A549 (cell line): ENCODE measurements around the gene UBAP2.

Experiments used
- JUN ChIP-seq, 2 experiments: fragments of >200 bp; sonication (Bioruptor Twin); formaldehyde crosslinking; IDR thresholded peaks; 2 replicates in 1 of 2; 3 replicates in 1 of 2; pipeline ENCODE4 v1.6.1; 2016 to 2017
- POLR2A ChIP-seq: IDR thresholded peaks from 2 replicates; pipeline ENCODE4 v1.6.1; 2012; ENCODE audit warnings: mild to moderate bottlenecking, low read length
- RNF2 ChIP-seq: fragments of 200-600 bp; sonication (generic); IDR thresholded peaks from 2 replicates; pipeline ENCODE4 v1.6.1; 2016; ENCODE audit warnings: low read depth, mild to moderate bottlenecking, antibody characterized with exemption, moderate library complexity, borderline replicate concordance
- SMC3 ChIP-seq: fragments of >200 bp; sonication (Bioruptor Twin); formaldehyde crosslinking; IDR thresholded peaks from 3 replicates; pipeline ENCODE4 v1.6.1; 2018; ENCODE audit warnings: inconsistent platforms
- TF ChIP-seq, protein P1 (sequence below): fragments of 200-600 bp; sonication (generic); IDR thresholded peaks from 2 replicates; pipeline ENCODE4 v1.6.1; 2016; ENCODE audit warnings: antibody characterized with exemption, mild to moderate bottlenecking, moderate library complexity
- TF ChIP-seq, protein P2 (sequence below): fragments of >200 bp; sonication (Bioruptor Twin); formaldehyde crosslinking; IDR thresholded peaks from 3 replicates; pipeline ENCODE4 v1.5.1; 2016

DNA sequence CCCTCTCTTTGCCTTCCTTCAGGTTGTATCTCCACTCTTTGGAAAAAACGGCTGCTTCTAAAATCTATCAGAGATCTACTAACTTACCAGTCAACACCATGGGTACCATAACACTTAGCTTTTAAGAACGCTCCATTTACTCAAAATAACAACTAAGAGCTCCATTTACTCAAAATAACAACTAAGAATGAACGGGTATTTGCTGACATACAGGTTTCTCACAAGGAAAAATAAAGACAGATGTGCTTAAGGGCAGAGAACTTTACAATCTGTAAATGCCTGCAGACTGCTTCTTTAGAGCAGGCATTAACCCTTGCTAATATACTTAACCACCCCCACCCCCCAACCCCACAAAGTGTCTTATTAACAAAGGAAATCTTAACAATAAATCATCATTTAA lies 2.8 kb downstream of the UBAP2 start:
- TF ChIP-seq, protein P1, sequence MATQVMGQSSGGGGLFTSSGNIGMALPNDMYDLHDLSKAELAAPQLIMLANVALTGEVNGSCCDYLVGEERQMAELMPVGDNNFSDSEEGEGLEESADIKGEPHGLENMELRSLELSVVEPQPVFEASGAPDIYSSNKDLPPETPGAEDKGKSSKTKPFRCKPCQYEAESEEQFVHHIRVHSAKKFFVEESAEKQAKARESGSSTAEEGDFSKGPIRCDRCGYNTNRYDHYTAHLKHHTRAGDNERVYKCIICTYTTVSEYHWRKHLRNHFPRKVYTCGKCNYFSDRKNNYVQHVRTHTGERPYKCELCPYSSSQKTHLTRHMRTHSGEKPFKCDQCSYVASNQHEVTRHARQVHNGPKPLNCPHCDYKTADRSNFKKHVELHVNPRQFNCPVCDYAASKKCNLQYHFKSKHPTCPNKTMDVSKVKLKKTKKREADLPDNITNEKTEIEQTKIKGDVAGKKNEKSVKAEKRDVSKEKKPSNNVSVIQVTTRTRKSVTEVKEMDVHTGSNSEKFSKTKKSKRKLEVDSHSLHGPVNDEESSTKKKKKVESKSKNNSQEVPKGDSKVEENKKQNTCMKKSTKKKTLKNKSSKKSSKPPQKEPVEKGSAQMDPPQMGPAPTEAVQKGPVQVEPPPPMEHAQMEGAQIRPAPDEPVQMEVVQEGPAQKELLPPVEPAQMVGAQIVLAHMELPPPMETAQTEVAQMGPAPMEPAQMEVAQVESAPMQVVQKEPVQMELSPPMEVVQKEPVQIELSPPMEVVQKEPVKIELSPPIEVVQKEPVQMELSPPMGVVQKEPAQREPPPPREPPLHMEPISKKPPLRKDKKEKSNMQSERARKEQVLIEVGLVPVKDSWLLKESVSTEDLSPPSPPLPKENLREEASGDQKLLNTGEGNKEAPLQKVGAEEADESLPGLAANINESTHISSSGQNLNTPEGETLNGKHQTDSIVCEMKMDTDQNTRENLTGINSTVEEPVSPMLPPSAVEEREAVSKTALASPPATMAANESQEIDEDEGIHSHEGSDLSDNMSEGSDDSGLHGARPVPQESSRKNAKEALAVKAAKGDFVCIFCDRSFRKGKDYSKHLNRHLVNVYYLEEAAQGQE = no peak
- TF ChIP-seq POLR2A = no peak
- TF ChIP-seq RNF2 = no peak
- TF ChIP-seq, protein P2, sequence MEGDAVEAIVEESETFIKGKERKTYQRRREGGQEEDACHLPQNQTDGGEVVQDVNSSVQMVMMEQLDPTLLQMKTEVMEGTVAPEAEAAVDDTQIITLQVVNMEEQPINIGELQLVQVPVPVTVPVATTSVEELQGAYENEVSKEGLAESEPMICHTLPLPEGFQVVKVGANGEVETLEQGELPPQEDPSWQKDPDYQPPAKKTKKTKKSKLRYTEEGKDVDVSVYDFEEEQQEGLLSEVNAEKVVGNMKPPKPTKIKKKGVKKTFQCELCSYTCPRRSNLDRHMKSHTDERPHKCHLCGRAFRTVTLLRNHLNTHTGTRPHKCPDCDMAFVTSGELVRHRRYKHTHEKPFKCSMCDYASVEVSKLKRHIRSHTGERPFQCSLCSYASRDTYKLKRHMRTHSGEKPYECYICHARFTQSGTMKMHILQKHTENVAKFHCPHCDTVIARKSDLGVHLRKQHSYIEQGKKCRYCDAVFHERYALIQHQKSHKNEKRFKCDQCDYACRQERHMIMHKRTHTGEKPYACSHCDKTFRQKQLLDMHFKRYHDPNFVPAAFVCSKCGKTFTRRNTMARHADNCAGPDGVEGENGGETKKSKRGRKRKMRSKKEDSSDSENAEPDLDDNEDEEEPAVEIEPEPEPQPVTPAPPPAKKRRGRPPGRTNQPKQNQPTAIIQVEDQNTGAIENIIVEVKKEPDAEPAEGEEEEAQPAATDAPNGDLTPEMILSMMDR = no peak
- no peak for TF ChIP-seq JUN (IDR thresholded peaks at IDR 0.05)
- no peak for TF ChIP-seq SMC3
